NCI-H510A (cell line): ENCODE measurements around the gene ZSCAN26.
A peak's percentile ranks its signal among the peaks of the same experiment; 100 is the strongest.
"Not testable (repeated sequence)": the region's sequence is repeated elsewhere in the genome, so short reads cannot be mapped to it uniquely, and the experiment has no call there.

ENCODE experiments used
- DNase-seq: peaks from one replicate; lab custom pipeline; 2025; lab: John Stamatoyannopoulos, UW

ZSCAN26 gene

GRCh38 chr6:28257042-28257441 is 9.9 kb upstream of the ZSCAN26 start:
- DNase-seq, result no peak

- DNase-seq, result no peak
These were observed 7.8 kb upstream of the ZSCAN26 start, which contains the start of gene NKAPL for GRCh38 chr6:28258877-28259777. TSS of gene NKAPL (plus strand) at chr6:28259297. CDS start at chr6:28259372, 75 bp downstream.

- no peak for DNase-seq
These were observed 3.0 kb upstream of the ZSCAN26 start for GRCh38 chr6:28263922-28264321.

GRCh38 chr6:28264834-28265401 is 2.0 kb upstream of the ZSCAN26 start:
- DNase-seq, result no peak

GRCh38 chr6:28266563-28266961 is 381 bp upstream of the ZSCAN26 start:
- no peak for DNase-seq

- no peak for DNase-seq
These were observed 734 bp downstream of the ZSCAN26 start for GRCh38 chr6:28267695-28268059.

GRCh38 chr6:28269492-28269891 is 2.5 kb downstream of the ZSCAN26 start:
- DNase-seq, result no peak

- no peak for DNase-seq
These were observed 7.9 kb downstream of the ZSCAN26 start for GRCh38 chr6:28274888-28275287.

- DNase-seq, result no peak
These were observed 10.8 kb downstream of the ZSCAN26 start for GRCh38 chr6:28277746-28278145.

- DNase-seq, result no peak
These were observed 13.8 kb downstream of the ZSCAN26 start for GRCh38 chr6:28280595-28281287.

GRCh38 chr6:28281288-28282064 is 14.5 kb downstream of the ZSCAN26 start, which contains the start of gene PGBD1:
TSS of gene PGBD1 (plus strand) at chr6:28281572. CDS start at chr6:28283814, 2,242 bp downstream.
- peak; percentile 73 for DNase-seq

GRCh38 chr6:28282926-28283325 is 16.0 kb downstream of the ZSCAN26 start:
- no peak for DNase-seq

- DNase-seq, result no peak
These were observed 24.6 kb downstream of the ZSCAN26 start for GRCh38 chr6:28291573-28291972.

GRCh38 chr6:28295326-28295725 is 28.4 kb downstream of the ZSCAN26 start:
- DNase-seq, result no peak

- no peak for DNase-seq
These were observed 29.6 kb downstream of the ZSCAN26 start for GRCh38 chr6:28296520-28297060.

GRCh38 chr6:28303570-28303969 is 36.6 kb downstream of the ZSCAN26 start:
- DNase-seq, result no peak

GRCh38 chr6:28306363-28306762 is 39.4 kb downstream of the ZSCAN26 start:
- DNase-seq, result not testable (repeated sequence)

GRCh38 chr6:28311139-28311823 is 44.3 kb downstream of the ZSCAN26 start:
- no peak for DNase-seq

GRCh38 chr6:28312939-28313338 is 46.0 kb downstream of the ZSCAN26 start:
- DNase-seq, result no peak

GRCh38 chr6:28315628-28316027 is 48.7 kb downstream of the ZSCAN26 start:
- no peak for DNase-seq

- not testable (repeated sequence) for DNase-seq
These were observed 50.9 kb downstream of the ZSCAN26 start for GRCh38 chr6:28317866-28318265.
